ENCODE results near the gene C16orf96.

C16orf96 gene

GRCh38 chr16:4624015-4624826 lies 68.1 kb downstream of the C16orf96 start, which contains the start of gene MGRN1:
MGRN1 (plus strand) TSS chr16:4624826; CDS start chr16:4624961, 135 bp downstream.
- peak; percentile 96 for DNase-seq

GRCh38 chr16:4624827-4625559 lies 68.9 kb downstream of the C16orf96 start:
- DNase-seq: peak; percentile 91

- no peak for DNase-seq
These were observed 69.5 kb downstream of the C16orf96 start for GRCh38 chr16:4625560-4626159.

GRCh38 chr16:4626396-4626795 lies 70.3 kb downstream of the C16orf96 start:
- no peak for DNase-seq

- DNase-seq: no peak
These were observed 72.1 kb downstream of the C16orf96 start for GRCh38 chr16:4628283-4628682.

- no peak for DNase-seq
These were observed 75.3 kb downstream of the C16orf96 start for GRCh38 chr16:4631444-4631843.

- no peak for DNase-seq
These were observed 77.9 kb downstream of the C16orf96 start for GRCh38 chr16:4633910-4634635.

GRCh38 chr16:4634768-4635167 lies 78.6 kb downstream of the C16orf96 start:
- DNase-seq: no peak

- no peak for DNase-seq
These were observed 80.1 kb downstream of the C16orf96 start for GRCh38 chr16:4636196-4636595.

GRCh38 chr16:4637501-4638166 lies 81.5 kb downstream of the C16orf96 start:
- DNase-seq: no peak

- DNase-seq: no peak
These were observed 83.9 kb downstream of the C16orf96 start for GRCh38 chr16:4639899-4640509.

GRCh38 chr16:4640572-4641305 lies 84.6 kb downstream of the C16orf96 start:
- DNase-seq: no peak

- no peak for DNase-seq
These were observed 85.2 kb downstream of the C16orf96 start for GRCh38 chr16:4641306-4641687.

- DNase-seq: no peak
These were observed 85.8 kb downstream of the C16orf96 start for GRCh38 chr16:4641895-4642294.

GRCh38 chr16:4646773-4647643 lies 90.9 kb downstream of the C16orf96 start:
- no peak for DNase-seq

- DNase-seq: no peak
These were observed 91.5 kb downstream of the C16orf96 start for GRCh38 chr16:4647644-4647980.

- no peak for DNase-seq
These were observed 92.8 kb downstream of the C16orf96 start for GRCh38 chr16:4648917-4649316.

- DNase-seq: no peak
These were observed 93.8 kb downstream of the C16orf96 start for GRCh38 chr16:4649744-4650442.

Data from activated effector memory CD4-positive, alpha-beta T cell treated with anti-CD3 and anti-CD28 coated beads, Interleukin-2, amount 50 U/mL, for 16 hours (primary cell).